Left ventricle myocardium superior (tissue), 1 donor: ENCODE data around the gene GLYR1. TPM values are rescaled to one million over a fixed set of nuclear protein-coding genes. Genes with fewer than 3 reads are reported as not detected.
A peak's percentile ranks its signal among the peaks of the same experiment; 100 is the strongest.

Source experiments
- ATAC-seq: fragments of 200-7000 bp; cut with Tn5 transposase; one replicate; pipeline ENCODE4 v1.9.1; 2020; ENCODE audit warnings: mild to moderate bottlenecking, moderate library complexity
- DNase-seq: peaks from one replicate; pipeline ENCODE4 v3.0.0-alpha.2; 2020
- intact Hi-C: fragments of 100-400 bp; cut with micrococcal nuclease; formaldehyde crosslinking; loops from one replicate; pipeline ENCODE4 v1.11.0; 2022
- total RNA-seq: library from RNA; stranded (reverse); fragmentation: NEBNext Ultra II Directional; extraction: Animal tissue kit (Norgen Biotek cat#: 25700); gene quantifications from one replicate; pipeline ENCODE4 v1.2.1, GENCODE V29; 2021
- donor health status: DM: no; HTN: yes; CAD: no; lungs with severe emphysema.

The GLYR1 gene
- total RNA-seq, 1 donor from 2014 or later, result 102 TPM

GRCh38 chr16:4855804-4856203 lies 8.7 kb upstream of the GLYR1 start:
- no peak for ATAC-seq
- intact Hi-C loops, result no loop called here
- DNase-seq, result no peak

GRCh38 chr16:4855371-4855770 lies 8.3 kb upstream of the GLYR1 start:
- DNase-seq, result no peak
- ATAC-seq, result no peak
- intact Hi-C loops, result no loop called here

GRCh38 chr16:4852221-4852872 lies 5.3 kb upstream of the GLYR1 start:
- ATAC-seq (no peak), DNase-seq (no peak)
- intact Hi-C loops, result no loop called here

GRCh38 chr16:4850211-4850610 lies 3.1 kb upstream of the GLYR1 start:
- ATAC-seq (no peak), DNase-seq (no peak)
- intact Hi-C loops, result no loop called here

GRCh38 chr16:4847774-4848587 lies 893 bp upstream of the GLYR1 start:
- peak; percentile 74 for DNase-seq
- peak; percentile 31 for ATAC-seq
- intact Hi-C loops, result no loop called here

- peak; percentile 51 for DNase-seq
- ATAC-seq, result peak; percentile 29
- intact Hi-C loops, result no loop called here
Measured at GRCh38 chr16:4846503-4846900, 586 bp downstream of the GLYR1 start.

- DNase-seq (no peak), ATAC-seq (no peak)
- intact Hi-C loops, result no loop called here
Measured at GRCh38 chr16:4840984-4841383, 6.1 kb downstream of the GLYR1 start.

GRCh38 chr16:4839942-4840341 lies 7.1 kb downstream of the GLYR1 start:
- ATAC-seq, result no peak
- intact Hi-C loops, result no loop called here
- DNase-seq, result no peak

GRCh38 chr16:4837733-4838501 lies 9.2 kb downstream of the GLYR1 start:
- intact Hi-C loops, result no loop called here
- DNase-seq, result no peak
- ATAC-seq, result no peak

- ATAC-seq (peak; percentile 53), DNase-seq (no peak)
- intact Hi-C loops, result no loop called here
Measured at GRCh38 chr16:4836727-4837126, 10.4 kb downstream of the GLYR1 start.

GRCh38 chr16:4833584-4833983 lies 13.5 kb downstream of the GLYR1 start:
- intact Hi-C loops, result no loop called here
- ATAC-seq, result no peak
- no peak for DNase-seq

GRCh38 chr16:4832698-4833343 lies 14.3 kb downstream of the GLYR1 start:
- intact Hi-C loops, result no loop called here
- ATAC-seq (no peak), DNase-seq (no peak)

GRCh38 chr16:4831616-4832015 lies 15.5 kb downstream of the GLYR1 start:
- DNase-seq (no peak), ATAC-seq (no peak)
- intact Hi-C loops, result no loop called here

- intact Hi-C loops, result no loop called here
- ATAC-seq, result peak; percentile 30
Measured at GRCh38 chr16:4830408-4830807, 16.7 kb downstream of the GLYR1 start.

GRCh38 chr16:4828567-4829321 lies 18.3 kb downstream of the GLYR1 start:
- peak; percentile 69 for ATAC-seq
- peak; percentile 65 for DNase-seq
- intact Hi-C loops, result no loop called here

More at GRCh38 chr16:4830408-4830807, 16.7 kb downstream of the GLYR1 start:
- DNase-seq, result peak; percentile 46

GRCh38 chr16:4826980-4827379 lies 20.1 kb downstream of the GLYR1 start:
- peak; percentile 66 for DNase-seq
- peak; percentile 71 for ATAC-seq
- intact Hi-C loops, result no loop called here

- intact Hi-C loops, result no loop called here
- ATAC-seq, result peak; percentile 0
- no peak for DNase-seq
Measured at GRCh38 chr16:4826526-4826925, 20.6 kb downstream of the GLYR1 start.

- ATAC-seq (peak; percentile 73), DNase-seq (peak; percentile 74)
- intact Hi-C loops, result no loop called here
Measured at GRCh38 chr16:4825196-4825595, 21.9 kb downstream of the GLYR1 start.

- intact Hi-C loops, result no loop called here
- DNase-seq, result peak; percentile 73
- peak; percentile 70 for ATAC-seq
Measured at GRCh38 chr16:4820652-4821051, 26.4 kb downstream of the GLYR1 start.
